ENCODE results near the gene EVX2. TPM values are rescaled to one million over a fixed set of nuclear protein-coding genes. Genes with fewer than 3 reads are reported as not detected.

Gene EVX2
- total RNA-seq, 4 donors from 2014 or later, result 0.28 TPM; not detected in 3

DNA sequence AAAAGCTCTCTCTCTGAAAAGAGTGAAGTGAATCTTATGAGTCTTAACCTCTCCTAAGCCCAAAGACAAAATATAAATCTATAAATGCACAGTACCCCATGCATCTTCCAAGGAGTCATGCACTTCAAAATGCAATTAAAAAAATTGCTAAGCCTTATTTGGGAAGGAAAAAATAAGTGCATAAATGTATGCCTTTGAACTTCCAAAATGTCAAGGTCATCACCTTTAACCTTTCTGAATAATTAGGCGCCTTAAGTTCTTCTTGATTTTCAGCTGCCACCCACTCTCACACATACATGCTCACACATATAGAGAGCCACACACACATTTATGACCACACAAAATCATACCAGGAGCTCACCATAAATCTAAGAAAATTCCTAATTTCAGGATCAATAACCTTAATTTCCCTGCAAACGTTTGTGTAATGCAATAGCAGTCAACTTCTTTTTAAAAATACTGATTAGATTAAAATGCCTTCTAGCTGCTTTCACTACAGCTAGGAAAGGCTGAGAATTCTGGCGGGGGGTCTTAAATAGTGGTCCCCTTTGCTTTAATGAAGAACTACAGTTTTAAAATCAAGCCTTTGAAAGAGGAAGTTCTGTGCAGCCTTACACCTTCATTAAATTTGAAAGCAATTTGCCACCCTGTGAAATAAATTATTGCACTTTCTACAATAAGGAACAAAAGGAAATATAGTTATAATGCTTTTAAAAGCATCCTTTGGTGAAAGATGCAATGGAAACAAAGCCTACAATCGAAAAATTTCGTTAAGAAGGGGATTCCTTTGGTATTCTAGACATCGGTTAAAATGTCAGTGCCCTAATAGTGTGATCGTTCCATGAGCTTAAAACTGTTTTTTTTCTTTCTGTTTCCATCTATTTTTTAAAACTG, 26.9 kb upstream of the EVX2 start:
- Histone ChIP-seq H3K27ac (peak overlapping the region; percentile 98 to 99), H3K4me3 (peak overlapping the region; percentile 44 to 51), H3K27me3 (peaks cover 0 to 3% of the 10 kb centered on the region in 2 donors), H3K36me3 (no peaks in the 10 kb centered on the region), H3K4me1 (peaks cover 0 to 8% of the 10 kb centered on the region in 2 donors), H3K9me3 (no peaks in the 10 kb centered on the region)
- TF ChIP-seq POLR2A (IDR thresholded peaks at IDR 0.05) (no peak), CTCF (IDR thresholded peaks at IDR 0.05) (no peak)
- intact Hi-C loops (cut with DNase I; ENCODE audit: low total_unique reads), result no loop called here
- DNase-seq, result no peak

- no peak for DNase-seq
- intact Hi-C loops (cut with DNase I; ENCODE audit: low total_unique reads), result no loop called here
- H3K9me3 ChIP-seq, result no peaks in the 10 kb centered on the region
- TF ChIP-seq CTCF (IDR thresholded peaks at IDR 0.05), result no peak
- no peak for TF ChIP-seq POLR2A (IDR thresholded peaks at IDR 0.05)
- no peaks in the 10 kb centered on the region for H3K36me3 ChIP-seq
- peak overlapping the region; percentile 44 to 51 for H3K4me3 ChIP-seq
- peak overlapping the region; percentile 98 to 99 for H3K27ac ChIP-seq
- H3K4me1 ChIP-seq, result peaks cover 0 to 8% of the 10 kb centered on the region in 2 donors
- H3K27me3 ChIP-seq, result peaks cover 0 to 3% of the 10 kb centered on the region in 2 donors
Measured at GRCh38 chr2:176109946-176110345, 26.2 kb upstream of the EVX2 start.

GRCh38 chr2:176109192-176109901, 25.6 kb upstream of the EVX2 start:
- H3K4me3 ChIP-seq, result peak overlapping the region; percentile 44 to 51
- peaks cover 0 to 3% of the 10 kb centered on the region in 2 donors for H3K27me3 ChIP-seq
- intact Hi-C loops (cut with DNase I; ENCODE audit: low total_unique reads), result no loop called here

GRCh38 chr2:176107731-176108181, 24.0 kb upstream of the EVX2 start:
- intact Hi-C loops (cut with DNase I; ENCODE audit: low total_unique reads), result no loop called here
- Histone ChIP-seq H3K9me3 (no peaks in the 10 kb centered on the region), H3K36me3 (no peaks in the 10 kb centered on the region), H3K4me3 (peak overlapping the region; percentile 44 to 51), H3K27ac (peak overlapping the region; percentile 98 to 99), H3K27me3 (peaks cover 0 to 3% of the 10 kb centered on the region in 2 donors), H3K4me1 (peaks cover 0 to 8% of the 10 kb centered on the region in 2 donors)
- DNase-seq, result peak; percentile 45 to 56
- TF ChIP-seq POLR2A (IDR thresholded peaks at IDR 0.05) (no peak), CTCF (IDR thresholded peaks at IDR 0.05) (no peak)

More at GRCh38 chr2:176109192-176109901, 25.6 kb upstream of the EVX2 start:
- Histone ChIP-seq H3K36me3 (no peaks in the 10 kb centered on the region), H3K4me1 (peaks cover 0 to 8% of the 10 kb centered on the region in 2 donors), H3K27ac (peak overlapping the region; percentile 98 to 99), H3K9me3 (no peaks in the 10 kb centered on the region)
- DNase-seq, result no peak
- TF ChIP-seq POLR2A (IDR thresholded peaks at IDR 0.05) (no peak), CTCF (IDR thresholded peaks at IDR 0.05) (peak in 1 of 4 experiments; percentile 8)

All from uterus (tissue), 4 donors.